SU-DHL-6 (cell line): ENCODE results near the gene ATP6V0A1.

ENCODE experiments used
- H2AFZ ChIP-seq: fragments of 200-600 bp; sonication (generic); 2 replicates; pipeline ENCODE4 v1.6.1; 2014; ENCODE audit warnings: low read depth, mild to moderate bottlenecking, moderate library complexity, mixed read lengths, antibody characterized with exemption, low read length; ENCODE audit not compliant: severe bottlenecking
- H3F3A ChIP-seq: fragments of 200-600 bp; shearing (Covaris generic); 2 replicates; pipeline ENCODE4 v1.6.0; 2016; ENCODE audit warnings: antibody characterized with exemption, mild to moderate bottlenecking; ENCODE audit not compliant: insufficient read depth
- H3K27ac ChIP-seq: fragments of 200-600 bp; sonication (generic); 2 replicates; pipeline ENCODE4 v1.5.1; 2016; ENCODE audit warnings: low read depth, mild to moderate bottlenecking, low read length, moderate library complexity, mixed read lengths
- H3K27me3 ChIP-seq: fragments of 200-600 bp; sonication (generic), shearing (Covaris generic); 2 replicates; pipeline ENCODE4 v1.6.0; 2014; ENCODE audit warnings: mild to moderate bottlenecking, low read length
- H3K36me3 ChIP-seq: fragments of 200-600 bp; sonication (generic); 2 replicates; pipeline ENCODE4 v1.6.1; 2014; ENCODE audit warnings: mild to moderate bottlenecking, low read length, mixed read lengths
- H3K4me2 ChIP-seq: fragments of 300-600, 200-600 bp; shearing (Covaris generic), sonication (generic); 2 replicates; pipeline ENCODE4 v1.6.0; 2014; ENCODE audit warnings: low read length, low read depth, mild to moderate bottlenecking; ENCODE audit not compliant: poor library complexity, severe bottlenecking
- H3K4me3 ChIP-seq: fragments of 200-600 bp; sonication (generic); 2 replicates; pipeline ENCODE4 v1.5.1; 2014; ENCODE audit warnings: antibody characterized with exemption, low read length, mild to moderate bottlenecking, mixed read lengths; ENCODE audit not compliant: insufficient read depth, poor library complexity, severe bottlenecking
- H3K79me2 ChIP-seq: fragments of 200-600 bp; sonication (generic); 2 replicates; pipeline ENCODE4 v1.6.1; 2014; ENCODE audit warnings: mild to moderate bottlenecking, low read length, moderate library complexity; ENCODE audit not compliant: insufficient read depth
- H3K9ac ChIP-seq: fragments of 200-600 bp; sonication (generic); 2 replicates; pipeline ENCODE4 v1.7.0; 2014; ENCODE audit warnings: mild to moderate bottlenecking, low read length
- H3K9me2 ChIP-seq: fragments of 200-600 bp; sonication (generic); replicated peaks from 2 replicates; pipeline ENCODE4 v1.6.1; 2014; ENCODE audit warnings: low read length; ENCODE audit not compliant: insufficient read depth
- H3K9me3 ChIP-seq: fragments of 200-600 bp; sonication (generic); 2 replicates; pipeline ENCODE4 v1.6.1; 2014; ENCODE audit warnings: low read length, mixed read lengths; ENCODE audit not compliant: insufficient read depth
- H4K20me1 ChIP-seq: fragments of 200-600 bp; sonication (generic); 2 replicates; pipeline ENCODE4 v1.6.1; 2014; ENCODE audit warnings: low read depth, mild to moderate bottlenecking, antibody characterized with exemption, low read length, moderate library complexity, mixed read lengths
- CTCF ChIP-seq: fragments of 200-600 bp; sonication (generic); IDR thresholded peaks from one replicate; pipeline ENCODE4 v1.5.1; 2017; ENCODE audit warnings: antibody characterized with exemption, mild to moderate bottlenecking, low read length, moderate library complexity; ENCODE audit not compliant: insufficient read depth, poor library complexity, severe bottlenecking
- EZH2phosphoT487 ChIP-seq: fragments of 200-600 bp; sonication (generic), shearing (Covaris generic); conservative IDR thresholded peaks from 2 replicates; pipeline ENCODE4 v1.6.1; 2018; ENCODE audit warnings: mild to moderate bottlenecking, antibody characterized with exemption, low read length, moderate library complexity, mixed read lengths

Gene ATP6V0A1

GRCh38 chr17:42508426-42509165 is 49.9 kb downstream of the ATP6V0A1 start:
- Histone ChIP-seq H3K79me2 (no peaks in the 10 kb centered on the region), H3F3A (no peaks in the 10 kb centered on the region), H4K20me1 (no peaks in the 10 kb centered on the region), H2AFZ (no peak overlapping the region), H3K27me3 (no peaks in the 10 kb centered on the region), H3K9me3 (no peaks in the 10 kb centered on the region), H3K9me2 (no peaks in the 10 kb centered on the region), H3K27ac (no peak overlapping the region), H3K36me3 (no peaks in the 10 kb centered on the region), H3K9ac (no peak overlapping the region), H3K4me2 (no peak overlapping the region), H3K4me3 (no peak overlapping the region)
- TF ChIP-seq EZH2phosphoT487, result no peak
- TF ChIP-seq CTCF, result no peak

- H3K9ac ChIP-seq, result no peak overlapping the region
- no peak overlapping the region for H3K27ac ChIP-seq
- H3K79me2 ChIP-seq, result no peaks in the 10 kb centered on the region
- no peaks in the 10 kb centered on the region for H3K9me2 ChIP-seq
- no peaks in the 10 kb centered on the region for H3K27me3 ChIP-seq
- H3K36me3 ChIP-seq, result no peaks in the 10 kb centered on the region
- H3F3A ChIP-seq, result no peaks in the 10 kb centered on the region
- H4K20me1 ChIP-seq, result no peaks in the 10 kb centered on the region
- no peak overlapping the region for H3K4me3 ChIP-seq
- no peaks in the 10 kb centered on the region for H3K9me3 ChIP-seq
- H2AFZ ChIP-seq, result no peak overlapping the region
- TF ChIP-seq EZH2phosphoT487, result no peak
- no peak overlapping the region for H3K4me2 ChIP-seq
Measured at GRCh38 chr17:42509409-42509808, 50.7 kb downstream of the ATP6V0A1 start.

- Histone ChIP-seq H2AFZ (no peak overlapping the region), H3K27ac (no peak overlapping the region), H3K9ac (no peak overlapping the region), H3F3A (no peaks in the 10 kb centered on the region), H3K9me2 (no peaks in the 10 kb centered on the region), H3K79me2 (no peaks in the 10 kb centered on the region), H4K20me1 (no peaks in the 10 kb centered on the region), H3K27me3 (no peaks in the 10 kb centered on the region), H3K4me3 (no peak overlapping the region), H3K4me2 (no peak overlapping the region), H3K9me3 (no peaks in the 10 kb centered on the region), H3K36me3 (no peaks in the 10 kb centered on the region)
- no peak for TF ChIP-seq EZH2phosphoT487
- no peak for TF ChIP-seq CTCF
Measured at GRCh38 chr17:42509841-42510240, 51.2 kb downstream of the ATP6V0A1 start.

GRCh38 chr17:42512246-42512645 is 53.6 kb downstream of the ATP6V0A1 start:
- Histone ChIP-seq H3K9me2 (no peaks in the 10 kb centered on the region), H3F3A (no peaks in the 10 kb centered on the region), H4K20me1 (no peaks in the 10 kb centered on the region), H3K4me2 (no peak overlapping the region), H3K27ac (no peak overlapping the region), H3K27me3 (no peaks in the 10 kb centered on the region), H3K9me3 (no peaks in the 10 kb centered on the region), H3K36me3 (no peaks in the 10 kb centered on the region), H3K79me2 (no peaks in the 10 kb centered on the region), H3K4me3 (no peak overlapping the region), H2AFZ (no peak overlapping the region), H3K9ac (no peak overlapping the region)
- TF ChIP-seq EZH2phosphoT487 (no peak), CTCF (no peak)
